ENCODE data around the gene PTPN4. TPM values are rescaled to one million over a fixed set of nuclear protein-coding genes. Genes with fewer than 3 reads are reported as not detected.

Gene PTPN4
- total RNA-seq, 6 donors from 2014 or later: 15.3 to 112 (median 35.9) TPM

GRCh38 chr2:120007851-120008250 lies 248.1 kb downstream of the PTPN4 start:
- Histone ChIP-seq H3K4me1 (peaks cover 0 to 6% (median 5%) of the 10 kb centered on the region in 4 donors), H3K9me3 (no peaks in the 10 kb centered on the region), H3K4me3 (no peak overlapping the region), H3K27me3 (no peaks in the 10 kb centered on the region), H3K36me3 (no peaks in the 10 kb centered on the region), H3K27ac (no peak overlapping the region)
- no peak for DNase-seq
- TF ChIP-seq POLR2A (IDR thresholded peaks at IDR 0.05): no peak
- TF ChIP-seq CTCF (IDR thresholded peaks at IDR 0.05): no peak
- TF ChIP-seq EP300 (IDR thresholded peaks at IDR 0.05): no peak
- no peak for TF ChIP-seq POLR2AphosphoS5 (IDR thresholded peaks at IDR 0.05)
- WGBS, 2 donors: 94 to 97% methylated on average over 4 of the region's 4 CpGs
- ATAC-seq (ENCODE audit: low FRiP score in 2 of 2): no peak

- peaks cover 0 to 10% (median 7%) of the 10 kb centered on the region in 4 donors for H3K4me1 ChIP-seq
- H3K27me3 ChIP-seq: no peaks in the 10 kb centered on the region
- H3K36me3 ChIP-seq: no peaks in the 10 kb centered on the region
- 24 to 29% methylated on average over 8 of the region's 8 CpGs for WGBS, 2 donors
- DNase-seq (no peak), ATAC-seq (ENCODE audit: low FRiP score in 2 of 2) (no peak)
- H3K4me3 ChIP-seq: peak overlapping the region in 3 of 4 donors; percentile 68 to 96 (median 86)
- peak overlapping the region; percentile 88 to 92 (median 91) for H3K27ac ChIP-seq
- TF ChIP-seq EP300 (IDR thresholded peaks at IDR 0.05) (no peak), CTCF (IDR thresholded peaks at IDR 0.05) (no peak), POLR2AphosphoS5 (IDR thresholded peaks at IDR 0.05) (no peak), POLR2A (IDR thresholded peaks at IDR 0.05) (no peak)
- no peaks in the 10 kb centered on the region for H3K9me3 ChIP-seq
Measured at GRCh38 chr2:120012363-120012762, 252.6 kb downstream of the PTPN4 start.

DNA sequence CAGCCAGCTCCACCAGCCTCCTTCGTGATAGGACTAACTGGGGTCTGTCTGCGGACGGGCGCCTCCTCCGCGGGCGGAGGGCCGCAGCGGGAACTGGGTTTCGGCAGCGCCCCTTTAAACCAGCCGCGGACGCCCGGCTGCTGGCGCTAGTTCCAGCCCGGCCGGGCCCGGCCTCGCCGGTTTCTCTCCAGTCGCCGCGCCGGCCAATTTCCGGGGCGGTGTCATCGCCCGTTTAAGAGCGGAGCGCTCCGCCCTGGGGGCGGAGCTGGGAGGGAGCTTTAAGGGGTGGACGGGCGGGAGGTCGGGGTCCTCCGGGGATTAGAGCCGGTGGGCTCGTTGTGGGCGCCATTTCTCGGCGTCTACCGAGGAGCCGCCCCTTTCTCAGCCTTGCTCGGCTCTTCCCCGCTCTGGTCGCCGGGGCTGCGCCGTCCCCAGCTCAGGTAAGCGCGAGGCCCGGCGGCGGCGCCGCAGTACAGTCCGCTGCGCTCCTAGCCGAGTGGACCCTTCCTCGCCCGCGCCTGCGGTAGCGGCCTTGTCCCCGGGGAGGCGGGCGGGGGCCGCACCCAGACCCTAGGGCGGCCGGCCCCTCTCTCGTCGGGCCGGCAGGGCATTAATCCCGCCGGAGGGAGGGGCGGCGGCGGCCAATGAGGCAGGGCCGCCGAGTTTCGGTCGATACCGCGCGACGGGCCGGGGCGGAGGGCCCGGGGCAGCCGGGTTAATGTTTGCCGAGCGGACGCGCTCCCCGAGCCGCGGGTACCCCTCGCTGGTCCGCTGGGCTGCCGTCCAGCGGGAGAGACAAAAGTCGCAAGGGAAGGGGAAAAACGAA lies 253.3 kb downstream of the PTPN4 start, which contains the start of gene EPB41L5:
Gene EPB41L5 (plus strand): TSS at position 307 of the 826 bp plus-strand sequence. CDS start 6,008 bp downstream, outside the sequence.
- Histone ChIP-seq H3K27ac (peak within 1 kb of the TSS; percentile 88 to 92 (median 91)), H3K27me3 (no peaks in the 10 kb centered on the region), H3K4me3 (peak within 1 kb of the TSS; percentile 68 to 96 (median 80)), H3K4me1 (peaks cover 0 to 10% (median 7%) of the 10 kb centered on the region in 4 donors), H3K9me3 (no peaks in the 10 kb centered on the region), H3K36me3 (no peaks in the 10 kb centered on the region)
- WGBS, 2 donors: 0 to 1% methylated on average over 30 to 44 of the region's 104 CpGs
- DNase-seq (peak; percentile 94 to 98), ATAC-seq (ENCODE audit: low FRiP score in 2 of 2) (peak; percentile 96 to 99)
- TF ChIP-seq POLR2A (IDR thresholded peaks at IDR 0.05) (peak in 3 of 4 donors; percentile 64 to 89 (median 77)), POLR2AphosphoS5 (IDR thresholded peaks at IDR 0.05) (peak; percentile 5 to 76), EP300 (IDR thresholded peaks at IDR 0.05) (no peak), CTCF (IDR thresholded peaks at IDR 0.05) (peak in 2 of 6 experiments; percentile 12 to 16)

DNA sequence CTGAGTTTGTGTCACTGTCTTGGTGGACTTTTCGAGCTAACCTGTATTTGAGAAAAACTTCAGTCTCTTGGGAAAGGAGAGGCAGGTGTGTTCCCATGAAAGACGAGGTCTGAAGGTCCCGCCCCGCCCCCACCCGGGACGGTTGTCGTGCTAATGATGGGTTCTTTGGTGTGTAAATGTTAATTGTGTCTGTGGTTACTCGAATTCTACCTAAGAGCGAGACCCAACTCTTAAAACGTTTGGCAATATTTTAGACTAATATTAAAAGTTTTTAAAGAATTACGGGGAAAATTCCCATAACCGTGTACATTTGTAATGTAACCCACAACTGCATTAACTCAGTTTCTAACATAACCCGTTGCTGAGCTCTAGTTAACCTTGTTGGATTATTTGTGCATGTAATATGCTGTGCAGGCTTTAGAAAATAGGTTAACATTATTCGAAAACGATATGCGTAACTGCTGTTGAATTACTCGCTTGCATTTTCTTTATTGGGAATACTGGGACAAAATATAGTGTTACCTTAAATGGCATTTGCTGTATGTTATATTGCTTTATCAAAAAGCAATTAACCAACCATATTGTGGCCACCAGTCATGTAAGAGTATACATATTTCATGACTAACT lies 254.0 kb downstream of the PTPN4 start:
- H3K27ac ChIP-seq: peak overlapping the region; percentile 88 to 92 (median 91)
- no peaks in the 10 kb centered on the region for H3K9me3 ChIP-seq
- 27 to 33% methylated on average over 17 of the region's 17 CpGs for WGBS, 2 donors
- H3K4me3 ChIP-seq: peak overlapping the region; percentile 68 to 96 (median 80)
- ATAC-seq (ENCODE audit: low FRiP score in 2 of 2) (no peak), DNase-seq (peak in 1 of 2 donors; percentile 36)
- no peaks in the 10 kb centered on the region for H3K27me3 ChIP-seq
- peaks cover 0 to 10% (median 7%) of the 10 kb centered on the region in 4 donors for H3K4me1 ChIP-seq
- H3K36me3 ChIP-seq: no peaks in the 10 kb centered on the region
- TF ChIP-seq EP300 (IDR thresholded peaks at IDR 0.05) (no peak), CTCF (IDR thresholded peaks at IDR 0.05) (no peak), POLR2AphosphoS5 (IDR thresholded peaks at IDR 0.05) (no peak), POLR2A (IDR thresholded peaks at IDR 0.05) (no peak)
